ENCODE data around the gene KHDC1L.
"Not testable (repeated sequence)": the region's sequence is repeated elsewhere in the genome, so short reads cannot be mapped to it uniquely, and the experiment has no call there.

Gene KHDC1L

DNA sequence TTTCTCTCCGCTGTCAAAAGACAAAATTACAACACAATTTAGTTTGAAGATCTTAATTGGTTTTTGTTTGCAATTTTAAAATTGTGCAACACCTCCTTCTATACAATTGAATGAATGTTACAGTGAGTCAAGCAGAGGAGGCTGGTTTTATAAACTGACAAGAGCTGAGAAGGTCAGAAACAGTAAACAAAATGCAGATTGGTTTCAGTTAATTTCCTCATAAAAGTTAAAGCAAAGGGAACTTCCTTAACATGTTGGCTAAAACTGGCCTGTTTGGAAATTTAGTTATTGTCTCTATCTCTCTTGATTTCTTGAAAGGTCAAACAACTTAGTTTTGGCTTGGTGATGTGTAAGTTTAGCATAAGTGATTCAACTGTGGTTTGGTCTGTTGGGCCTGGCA lies 22.2 kb downstream of the KHDC1L start:
- TF ChIP-seq, protein P1, sequence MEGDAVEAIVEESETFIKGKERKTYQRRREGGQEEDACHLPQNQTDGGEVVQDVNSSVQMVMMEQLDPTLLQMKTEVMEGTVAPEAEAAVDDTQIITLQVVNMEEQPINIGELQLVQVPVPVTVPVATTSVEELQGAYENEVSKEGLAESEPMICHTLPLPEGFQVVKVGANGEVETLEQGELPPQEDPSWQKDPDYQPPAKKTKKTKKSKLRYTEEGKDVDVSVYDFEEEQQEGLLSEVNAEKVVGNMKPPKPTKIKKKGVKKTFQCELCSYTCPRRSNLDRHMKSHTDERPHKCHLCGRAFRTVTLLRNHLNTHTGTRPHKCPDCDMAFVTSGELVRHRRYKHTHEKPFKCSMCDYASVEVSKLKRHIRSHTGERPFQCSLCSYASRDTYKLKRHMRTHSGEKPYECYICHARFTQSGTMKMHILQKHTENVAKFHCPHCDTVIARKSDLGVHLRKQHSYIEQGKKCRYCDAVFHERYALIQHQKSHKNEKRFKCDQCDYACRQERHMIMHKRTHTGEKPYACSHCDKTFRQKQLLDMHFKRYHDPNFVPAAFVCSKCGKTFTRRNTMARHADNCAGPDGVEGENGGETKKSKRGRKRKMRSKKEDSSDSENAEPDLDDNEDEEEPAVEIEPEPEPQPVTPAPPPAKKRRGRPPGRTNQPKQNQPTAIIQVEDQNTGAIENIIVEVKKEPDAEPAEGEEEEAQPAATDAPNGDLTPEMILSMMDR (IDR thresholded peaks at IDR 0.05; ENCODE audit: low read depth, low read length) = no peak
- H3K4me3 ChIP-seq (ENCODE audit: low read depth, low read length) = no peak overlapping the region

DNA sequence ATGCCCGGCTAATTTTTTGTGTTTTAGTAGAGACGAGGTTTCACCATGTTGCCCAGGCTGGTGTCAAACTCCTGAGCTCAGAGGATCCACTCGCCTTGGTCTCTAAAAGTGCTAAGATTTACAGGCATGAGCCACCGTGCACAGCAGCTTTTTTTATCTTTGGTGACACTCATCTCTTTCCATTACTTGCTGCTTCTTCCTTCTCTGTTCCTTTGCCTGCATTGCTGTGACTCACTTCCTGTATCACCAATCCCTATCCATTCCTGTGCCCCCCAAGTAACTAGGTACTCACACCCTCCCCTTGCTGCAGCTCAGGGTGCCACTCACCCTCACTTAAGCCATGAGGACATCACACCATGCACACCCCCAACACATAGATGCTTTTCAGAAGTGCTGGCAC lies 24.6 kb downstream of the KHDC1L start:
- TF ChIP-seq, protein P1 (IDR thresholded peaks at IDR 0.05; ENCODE audit: low read depth, low read length) = no peak
- H3K4me3 ChIP-seq (ENCODE audit: low read depth, low read length) = no peak overlapping the region

DNA sequence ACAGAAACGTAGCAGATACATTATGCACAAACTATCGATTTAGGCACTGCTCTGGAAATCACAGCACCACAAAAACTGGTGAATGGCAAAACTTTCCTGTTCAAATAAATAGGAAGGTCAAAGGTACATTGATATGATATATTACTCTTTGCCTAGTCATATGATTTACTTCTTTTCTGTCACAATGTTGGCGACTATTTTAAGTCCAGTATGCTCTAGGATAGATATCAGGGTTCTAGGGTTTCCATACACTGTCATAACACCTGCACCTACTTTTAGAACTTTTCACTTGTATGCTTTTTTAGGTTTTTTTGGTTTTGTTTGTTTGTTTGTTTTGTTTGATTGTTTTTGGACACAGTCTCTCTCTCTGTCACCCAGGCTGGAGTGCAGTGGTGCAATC lies 25.0 kb downstream of the KHDC1L start:
- TF ChIP-seq, protein P1 (IDR thresholded peaks at IDR 0.05; ENCODE audit: low read depth, low read length) = no peak
- H3K4me3 ChIP-seq (ENCODE audit: low read depth, low read length) = no peak overlapping the region

DNA sequence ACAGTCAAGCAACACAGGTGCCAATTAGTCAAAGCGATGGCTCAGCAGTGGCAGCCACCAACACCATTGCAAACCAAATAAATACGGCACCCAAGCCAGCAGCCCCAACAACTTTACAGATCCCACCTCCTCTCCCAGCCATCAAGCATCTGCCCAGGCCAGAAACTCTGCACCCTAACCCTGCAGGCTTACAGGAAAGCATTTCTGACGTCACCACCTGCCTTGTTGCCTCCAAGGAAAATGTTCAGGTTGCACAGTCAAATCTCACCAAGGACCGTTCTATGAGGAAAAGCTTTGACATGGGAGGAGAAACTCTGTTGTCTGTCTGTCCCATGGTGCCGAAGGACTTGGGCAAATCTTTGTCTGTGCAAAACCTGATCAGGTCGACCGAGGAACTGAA lies 30.6 kb downstream of the KHDC1L start:
- no peak overlapping the region for H3K4me3 ChIP-seq (ENCODE audit: low read depth, low read length)
- TF ChIP-seq, protein P1 (IDR thresholded peaks at IDR 0.05; ENCODE audit: low read depth, low read length) = no peak

DNA sequence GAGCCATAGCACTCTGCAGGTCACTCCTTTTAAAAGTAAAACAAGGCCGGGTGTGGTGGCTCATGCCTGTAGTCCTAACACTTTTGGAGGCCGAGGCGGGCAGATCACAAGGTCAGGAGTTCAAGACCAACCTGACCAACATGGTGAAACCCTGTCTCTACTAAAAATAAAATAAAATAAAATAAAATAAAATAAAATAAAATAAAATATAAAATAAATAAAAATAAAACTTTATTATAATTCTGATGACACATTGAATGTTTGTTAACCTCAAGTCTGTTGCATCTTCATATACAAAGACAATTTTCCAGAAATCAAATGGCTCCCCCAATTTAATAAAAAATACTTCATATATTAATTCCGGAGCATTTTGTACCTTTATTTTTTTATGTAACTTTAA lies 32.0 kb downstream of the KHDC1L start:
- H3K4me3 ChIP-seq (ENCODE audit: low read depth, low read length) = not testable (repeated sequence)

DNA sequence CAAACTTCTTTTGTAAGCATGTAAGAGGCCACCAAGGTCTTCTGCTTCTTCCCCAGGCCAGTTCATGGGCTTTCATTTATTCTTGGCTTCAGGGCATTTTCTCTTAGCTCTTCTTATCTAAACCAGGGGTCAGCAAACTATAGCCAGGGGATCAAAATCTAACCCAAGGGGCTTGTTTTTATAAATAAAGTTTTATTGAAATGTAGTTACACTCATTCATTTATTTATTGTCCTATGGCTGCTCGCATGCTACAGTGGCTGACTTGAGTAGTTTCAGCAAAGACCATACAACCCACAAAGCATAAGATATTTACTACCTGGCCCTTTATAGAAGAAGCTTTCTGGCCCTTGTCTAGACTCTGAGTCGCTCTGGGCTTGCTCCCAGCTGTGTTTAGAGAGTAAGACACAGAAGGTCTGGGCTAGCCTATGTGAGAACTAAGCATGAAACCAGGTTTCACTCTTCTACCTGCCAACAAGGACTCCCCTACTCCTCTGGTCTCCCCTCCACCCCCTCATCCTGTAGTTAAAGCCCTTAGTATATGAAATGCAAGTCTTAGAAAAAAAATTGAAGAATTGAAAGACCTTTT lies 43.2 kb downstream of the KHDC1L start:
- TF ChIP-seq, protein P1 (IDR thresholded peaks at IDR 0.05; ENCODE audit: low read depth, low read length) = no peak

DNA sequence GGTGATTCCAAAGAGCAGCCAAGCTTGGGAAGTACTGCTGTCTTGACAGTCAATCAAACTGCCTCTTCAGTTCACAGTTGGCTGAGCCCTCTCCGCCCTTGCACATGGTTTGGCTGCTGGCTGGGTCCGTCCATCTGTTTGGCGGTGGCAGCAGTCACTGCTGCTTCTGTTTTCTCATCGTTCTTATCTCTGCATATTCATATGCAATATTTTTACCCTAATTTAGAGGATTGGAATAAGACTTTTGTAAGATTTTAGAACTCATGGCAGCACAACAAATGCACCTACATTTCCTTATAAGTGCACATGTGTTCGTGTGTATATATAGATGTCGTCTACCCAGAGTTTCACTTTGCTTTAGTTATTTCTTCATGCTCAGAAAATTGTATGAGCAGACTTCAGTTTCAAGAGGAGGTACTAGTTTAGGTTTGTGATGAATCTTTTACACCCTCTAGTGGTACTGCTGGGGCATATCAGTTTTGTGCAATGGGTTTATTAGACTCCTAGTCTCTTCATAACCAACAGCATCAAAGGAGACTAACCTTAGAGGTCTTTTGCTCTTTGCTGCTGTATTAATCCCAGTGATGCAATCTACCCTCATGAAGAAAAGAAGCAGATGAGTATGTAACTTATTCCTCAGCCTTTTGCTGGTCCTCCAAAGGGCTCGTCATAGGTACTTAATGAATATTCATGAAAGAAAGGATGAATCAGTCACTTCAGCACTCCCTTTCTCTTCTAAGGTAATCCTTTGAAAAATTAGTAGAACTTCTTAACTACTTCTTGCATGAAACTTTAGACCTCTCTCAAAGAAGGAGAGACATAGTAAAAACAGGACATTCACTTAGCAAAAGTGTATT lies 44.3 kb downstream of the KHDC1L start:
- peak overlapping the region; percentile 48 for H3K4me3 ChIP-seq (ENCODE audit: low read depth, low read length)
- TF ChIP-seq, protein P1 (IDR thresholded peaks at IDR 0.05; ENCODE audit: low read depth, low read length) = peak; percentile 67; the same call in 1 of the 2 replicates

More for the DNA sequence above, 43.2 kb downstream of the KHDC1L start:
- H3K4me3 ChIP-seq (ENCODE audit: low read depth, low read length) = no peak overlapping the region

Data from WI38 (cell line).